Measurements from ENCODE around the gene EVC2.

GRCh38 chr4:5757536-5757935 lies 49.2 kb upstream of the EVC2 start:
- TF ChIP-seq EP300 (IDR thresholded peaks at IDR 0.05): no peak
- TF ChIP-seq CTCF (IDR thresholded peaks at IDR 0.05): no peak
- TF ChIP-seq POLR2A (IDR thresholded peaks at IDR 0.05; ENCODE audit: low read depth): no peak
- no peak for TF ChIP-seq POLR2AphosphoS5 (IDR thresholded peaks at IDR 0.05)

Data from esophagus muscularis mucosa (tissue), 4 donors.